ENCODE measurements around the gene PSMA6. TPM values are rescaled to one million over a fixed set of nuclear protein-coding genes. Genes with fewer than 3 reads are reported as not detected.
"Not testable (repeated sequence)": the region's sequence is repeated elsewhere in the genome, so short reads cannot be mapped to it uniquely, and the experiment has no call there.

The PSMA6 gene
- total RNA-seq, 6 experiments from 2014 or later, result 186 to 233 (median 222) TPM

GRCh38 chr14:35333797-35334743 is 41.9 kb downstream of the PSMA6 start:
- Mint-ChIP-seq H3K4me3 (no peak overlapping the region), H3K9me3 (no peaks in the 10 kb centered on the region), H3K4me1 (ENCODE audit: low read depth) (peaks cover 18% of the 10 kb centered on the region), H3K27me3 (ENCODE audit: insufficient read depth) (no peaks in the 10 kb centered on the region; the same call in 1 of the 2 replicates), H3K36me3 (ENCODE audit: low read depth) (no peaks in the 10 kb centered on the region), H3K27ac (no peak overlapping the region)
- no peak for TF ChIP-seq CTCF (IDR thresholded peaks at IDR 0.05)
- DNase-seq, result no peak

GRCh38 chr14:35335388-35336092 is 43.4 kb downstream of the PSMA6 start:
- no peak overlapping the region for H3K27ac Mint-ChIP-seq
- no peaks in the 10 kb centered on the region for H3K36me3 Mint-ChIP-seq (ENCODE audit: low read depth)
- DNase-seq, result no peak
- H3K27me3 Mint-ChIP-seq (ENCODE audit: insufficient read depth), result no peaks in the 10 kb centered on the region
- no peaks in the 10 kb centered on the region for H3K9me3 Mint-ChIP-seq
- TF ChIP-seq CTCF (IDR thresholded peaks at IDR 0.05), result no peak
- peaks cover 18% of the 10 kb centered on the region for H3K4me1 Mint-ChIP-seq (ENCODE audit: low read depth)
- H3K4me3 Mint-ChIP-seq, result no peak overlapping the region

- peaks cover 18% of the 10 kb centered on the region for H3K4me1 Mint-ChIP-seq (ENCODE audit: low read depth)
- not testable (repeated sequence) for H3K27me3 Mint-ChIP-seq (ENCODE audit: insufficient read depth); H3K9me3 Mint-ChIP-seq; H3K27ac Mint-ChIP-seq; DNase-seq; H3K36me3 Mint-ChIP-seq (ENCODE audit: low read depth); H3K4me3 Mint-ChIP-seq
Measured at GRCh38 chr14:35336171-35336493, 44.0 kb downstream of the PSMA6 start.

- no peaks in the 10 kb centered on the region for H3K9me3 Mint-ChIP-seq
- H3K4me3 Mint-ChIP-seq, result no peak overlapping the region
- DNase-seq, result no peak
- peaks cover 2% of the 10 kb centered on the region; the same call in 1 of the 2 replicates for H3K27me3 Mint-ChIP-seq (ENCODE audit: insufficient read depth)
- no peak for TF ChIP-seq CTCF (IDR thresholded peaks at IDR 0.05)
- H3K36me3 Mint-ChIP-seq (ENCODE audit: low read depth), result no peaks in the 10 kb centered on the region
- no peak overlapping the region for H3K27ac Mint-ChIP-seq
- H3K4me1 Mint-ChIP-seq (ENCODE audit: low read depth), result peaks cover 21% of the 10 kb centered on the region
Measured at GRCh38 chr14:35336494-35337268, 44.5 kb downstream of the PSMA6 start.

GRCh38 chr14:35337269-35338255 is 45.4 kb downstream of the PSMA6 start:
- H3K27me3 Mint-ChIP-seq (ENCODE audit: insufficient read depth), result peaks cover 2% of the 10 kb centered on the region; the same call in 1 of the 2 replicates
- no peak overlapping the region for H3K4me3 Mint-ChIP-seq
- no peak for DNase-seq
- H3K27ac Mint-ChIP-seq, result no peak overlapping the region
- no peaks in the 10 kb centered on the region for H3K36me3 Mint-ChIP-seq (ENCODE audit: low read depth)
- no peaks in the 10 kb centered on the region for H3K9me3 Mint-ChIP-seq
- no peak for TF ChIP-seq CTCF (IDR thresholded peaks at IDR 0.05)
- H3K4me1 Mint-ChIP-seq (ENCODE audit: low read depth), result peaks cover 20% of the 10 kb centered on the region

Measured in HFFc6 (cell line).